AG04450 (cell line): ENCODE measurements around the gene MST1. TPM values are rescaled to one million over a fixed set of nuclear protein-coding genes. Genes with fewer than 3 reads are reported as not detected.

Experiments
- CTCF ChIA-PET: fragments of 300-600, 350-600 bp; formaldehyde crosslinking; extraction: SDS; loops from one replicate; lab custom pipeline; 2022; ENCODE audit warnings: antibody characterized with exemption, inconsistent platforms; lab: Charles Lee
- POLR2A ChIA-PET: fragments of 350-600 bp; formaldehyde crosslinking; extraction: SDS; loops from one replicate; lab custom pipeline; 2021; ENCODE audit warnings: antibody characterized with exemption, inconsistent platforms; lab: Yijun Ruan, JAX
- DNase-seq: peaks from one replicate; pipeline ENCODE4 v3.0.0-alpha.2; 2011; ENCODE audit warnings: low read depth, low spot score
- H3K27ac ChIP-seq: one replicate; pipeline ENCODE4 v1.5.1; 2012; ENCODE audit warnings: low read depth, low read length, control low read depth
- H3K27me3 ChIP-seq: one replicate; pipeline ENCODE4 v1.6.0; 2012; ENCODE audit warnings: low read length; ENCODE audit not compliant: control insufficient read depth, insufficient read depth
- H3K4me3 ChIP-seq: 2 replicates; pipeline ENCODE4 v1.5.1; 2011; ENCODE audit warnings: mild to moderate bottlenecking, low read depth, low read length, control low read depth
- H3K9me3 ChIP-seq: 2 replicates; pipeline ENCODE4 v1.5.1; 2012; ENCODE audit warnings: low read length; ENCODE audit not compliant: control insufficient read depth, insufficient read depth
- CTCF ChIP-seq: IDR thresholded peaks from 2 replicates; pipeline ENCODE4 v1.5.1; 2011; ENCODE audit warnings: low read depth, low read length, control low read depth, inconsistent platforms
- polyA plus RNA-seq: library from polyadenylated mRNA; depleted of rRNA; stranded (reverse); fragments of >200 nt; gene quantifications from 2 replicates; pipeline ENCODE4 v1.2.3, GENCODE V29; 2011

Gene MST1
- polyA plus RNA-seq, 1 experiment, result 6.5 TPM

GRCh38 chr3:49709852-49710251 lies 20.6 kb upstream of the MST1 start:
- Histone ChIP-seq H3K4me3 (no peak overlapping the region), H3K27ac (no peak overlapping the region), H3K9me3 (no peaks in the 10 kb centered on the region), H3K27me3 (no peaks in the 10 kb centered on the region)
- CTCF ChIA-PET, result no interaction called here
- no peak for TF ChIP-seq CTCF
- POLR2A ChIA-PET, result no interaction called here
- DNase-seq, result no peak

GRCh38 chr3:49707113-49707480 lies 17.8 kb upstream of the MST1 start:
- ChIA-PET POLR2A (no interaction called here), CTCF (no interaction called here)
- no peaks in the 10 kb centered on the region for H3K27me3 ChIP-seq
- no peaks in the 10 kb centered on the region for H3K9me3 ChIP-seq
- no peak for TF ChIP-seq CTCF
- no peak overlapping the region for H3K27ac ChIP-seq
- H3K4me3 ChIP-seq, result no peak overlapping the region
- DNase-seq, result no peak

- H3K4me3 ChIP-seq, result no peak overlapping the region
- H3K9me3 ChIP-seq, result no peaks in the 10 kb centered on the region
- no peak for TF ChIP-seq CTCF
- no peak for DNase-seq
- CTCF ChIA-PET, result no interaction called here
- H3K27ac ChIP-seq, result no peak overlapping the region
- no peaks in the 10 kb centered on the region for H3K27me3 ChIP-seq
- POLR2A ChIA-PET, result no interaction called here
Measured at GRCh38 chr3:49706456-49707112, 17.3 kb upstream of the MST1 start.

- Histone ChIP-seq H3K27ac (no peak overlapping the region), H3K4me3 (no peak overlapping the region), H3K9me3 (no peaks in the 10 kb centered on the region), H3K27me3 (no peaks in the 10 kb centered on the region)
- ChIA-PET POLR2A (no interaction called here), CTCF (no interaction called here)
- no peak for DNase-seq
- no peak for TF ChIP-seq CTCF
Measured at GRCh38 chr3:49705390-49705960, 16.2 kb upstream of the MST1 start.

GRCh38 chr3:49704629-49705028 lies 15.4 kb upstream of the MST1 start:
- ChIA-PET CTCF (interaction anchor here (2.5 kb wide), 1 partner anchor 134 kb away, joined by 20 read pairs; no protein-coding TSS in a partner anchor), POLR2A (no interaction called here)

More at GRCh38 chr3:49704629-49705028, 15.4 kb upstream of the MST1 start:
- Histone ChIP-seq H3K9me3 (no peaks in the 10 kb centered on the region), H3K4me3 (no peak overlapping the region), H3K27me3 (no peaks in the 10 kb centered on the region), H3K27ac (no peak overlapping the region)
- TF ChIP-seq CTCF, result no peak
- DNase-seq, result no peak
